ENCODE results near the gene MEG3.

DNA sequence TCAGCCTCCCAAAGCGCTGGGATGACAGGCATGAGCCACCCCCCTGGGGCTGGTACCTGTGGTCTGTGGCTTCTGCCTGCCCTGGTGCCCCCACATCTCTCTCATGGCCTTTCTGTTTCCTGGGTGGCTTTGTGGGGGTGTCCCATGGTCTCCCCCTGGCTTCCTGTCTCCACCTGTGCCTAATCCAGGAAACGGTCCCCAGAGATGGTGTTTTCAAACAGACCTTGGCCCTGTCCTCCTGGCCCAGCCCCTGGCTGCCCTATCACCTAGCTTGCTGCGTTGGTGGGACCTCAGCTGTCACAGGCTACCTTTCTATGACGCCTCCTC, 18.1 kb downstream of the MEG3 start:
- no peak for TF ChIP-seq GATA3 (IDR thresholded peaks at IDR 0.05; ENCODE audit: low read depth, low read length)
- no peak for TF ChIP-seq GATA2 (IDR thresholded peaks at IDR 0.05; ENCODE audit: low read depth, low read length)
